ENCODE measurements around the gene PTPRN2.

The PTPRN2 gene

DNA sequence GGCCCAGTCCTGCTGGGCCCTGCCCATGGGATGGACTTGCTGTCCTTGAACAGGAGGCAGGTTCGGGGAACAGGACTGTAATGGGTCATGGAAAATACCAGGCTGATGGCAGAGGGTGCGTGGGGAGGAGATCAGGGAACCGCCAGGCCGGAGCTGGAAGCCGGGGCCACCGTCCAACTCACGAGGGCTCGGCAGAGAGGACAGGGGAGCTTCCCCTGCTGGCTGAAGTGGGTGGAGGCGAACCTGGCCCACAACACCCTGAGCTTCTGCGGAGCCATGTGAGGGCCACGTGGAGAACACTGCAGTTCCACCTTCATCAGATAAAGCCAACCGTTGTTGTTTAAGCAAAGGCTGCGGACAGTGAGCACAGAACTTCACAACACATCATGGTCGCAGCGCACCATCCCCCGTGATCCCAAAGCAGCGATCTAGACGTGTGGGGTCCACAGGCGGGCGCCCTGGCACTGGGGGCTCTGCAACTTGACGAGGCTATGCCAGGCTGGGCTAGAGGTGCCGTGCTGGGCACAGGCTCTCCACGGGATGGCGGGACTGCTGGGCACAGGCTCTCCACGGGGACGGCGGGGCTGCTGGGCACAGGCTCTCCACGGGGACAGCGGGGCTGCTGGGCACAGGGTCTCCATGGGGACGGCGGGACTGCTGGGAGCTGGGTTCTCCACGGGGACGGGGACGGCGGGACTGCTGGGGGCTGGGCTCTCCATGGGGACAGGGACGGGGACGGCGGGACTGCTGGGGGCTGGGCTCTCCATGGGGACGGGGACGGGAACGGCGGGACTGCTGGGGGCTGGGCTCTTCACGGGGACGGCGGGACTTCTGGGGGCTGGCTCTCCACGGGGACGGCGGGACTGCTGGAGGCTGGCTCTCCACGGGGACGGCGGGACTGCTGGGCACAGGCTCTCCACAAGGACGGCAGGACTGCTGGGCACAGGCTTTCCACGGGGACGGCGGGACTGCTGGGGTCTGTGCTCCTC, 777.5 kb downstream of the PTPRN2 start:
- DNase-seq (ENCODE audit: low spot score), result no peak

DNA sequence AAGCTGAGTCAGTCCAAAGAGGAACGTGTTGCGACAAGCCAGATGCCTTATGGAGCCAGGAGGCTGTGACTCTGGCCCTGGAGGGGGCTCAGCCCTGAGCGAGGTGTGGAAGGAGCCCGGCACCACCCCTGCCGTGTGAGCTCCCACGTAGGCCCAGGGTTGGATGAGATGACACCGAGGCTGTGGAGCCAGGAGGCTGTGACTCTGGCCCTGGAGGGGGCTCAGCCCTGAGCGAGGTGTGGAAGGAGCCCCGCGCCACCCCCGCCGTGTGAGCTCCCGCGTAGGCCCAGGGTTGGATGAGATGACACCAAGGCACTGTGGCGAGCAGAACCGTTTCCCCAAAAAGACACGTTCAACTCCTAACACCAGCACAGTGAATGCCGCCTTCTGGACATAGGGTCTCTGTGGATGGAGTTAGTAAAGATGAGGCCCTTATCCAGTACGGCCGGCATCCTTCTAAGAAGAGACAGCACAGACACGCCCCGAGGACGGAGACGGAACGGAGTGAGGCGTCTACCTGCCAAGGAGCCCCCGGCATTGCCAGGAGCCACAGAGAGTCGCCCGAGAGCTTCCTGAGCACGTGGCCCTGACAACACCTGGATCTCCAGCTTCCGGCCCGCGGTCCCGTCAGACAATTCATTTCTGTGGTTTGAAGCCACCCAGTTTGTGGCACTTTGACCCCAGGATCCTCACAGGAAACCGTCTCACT, 778.3 kb downstream of the PTPRN2 start:
- DNase-seq (ENCODE audit: low spot score), result no peak

DNA sequence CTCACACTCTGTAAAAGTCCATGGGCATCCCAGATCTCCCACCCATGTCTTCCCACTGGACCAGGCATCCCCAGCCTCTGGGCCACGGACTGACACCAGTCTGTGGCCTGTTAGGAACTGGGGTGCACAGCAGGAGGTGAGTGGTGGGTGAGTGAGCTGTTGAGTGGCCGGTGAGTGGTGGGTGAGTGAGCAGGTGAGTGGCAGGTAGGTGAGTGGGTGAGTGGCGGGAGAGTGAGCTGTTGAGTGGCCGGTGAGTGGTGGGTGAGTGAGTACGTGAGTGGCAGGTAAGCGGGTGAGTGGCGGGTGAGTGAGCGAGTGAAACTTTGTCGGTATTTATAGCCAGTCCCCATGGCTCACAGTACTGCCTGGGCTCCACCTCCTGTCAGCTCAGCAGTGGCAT, 779.6 kb downstream of the PTPRN2 start:
- DNase-seq (ENCODE audit: low spot score), result no peak

DNA sequence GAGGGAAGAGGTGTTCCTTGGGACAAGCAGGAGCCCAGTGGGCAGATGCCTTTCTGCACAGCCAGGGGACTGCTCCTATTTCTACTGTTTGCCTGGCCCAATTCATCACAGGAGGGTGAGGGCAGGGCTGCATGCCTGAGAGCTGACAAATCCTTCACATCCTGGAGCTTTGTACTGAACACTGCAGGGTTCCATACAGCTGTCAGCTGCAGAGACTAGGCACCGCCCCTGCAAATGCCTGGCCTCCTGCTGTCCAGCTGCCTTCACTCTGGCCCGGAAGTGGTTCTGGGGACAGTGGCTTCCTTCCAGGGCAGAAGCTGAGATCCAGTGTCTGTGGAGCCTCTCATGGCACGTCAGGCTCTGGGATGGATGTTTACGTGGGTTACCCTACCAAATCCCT, 780.1 kb downstream of the PTPRN2 start:
- DNase-seq (ENCODE audit: low spot score), result no peak

DNA sequence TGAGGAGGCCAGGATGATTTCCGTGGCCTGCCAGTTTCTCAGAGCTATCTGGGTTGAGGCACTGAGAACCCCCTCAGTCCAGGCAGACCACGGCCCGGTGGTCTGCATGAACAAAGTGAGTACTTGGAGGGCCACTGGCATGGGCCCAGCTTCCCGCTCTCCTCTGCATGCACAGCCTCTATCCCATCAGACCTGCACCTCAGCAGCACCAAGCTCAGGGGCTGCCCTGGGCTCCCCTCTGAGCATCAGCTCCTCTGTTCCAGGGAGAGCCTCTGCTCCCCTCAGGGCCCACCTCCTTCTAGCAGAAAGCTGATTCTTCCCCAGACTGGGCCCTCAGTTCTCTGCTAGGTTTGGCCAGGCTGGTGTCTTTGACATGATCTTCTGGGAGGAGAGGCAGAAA, 780.9 kb downstream of the PTPRN2 start:
- DNase-seq (ENCODE audit: low spot score), result no peak

DNA sequence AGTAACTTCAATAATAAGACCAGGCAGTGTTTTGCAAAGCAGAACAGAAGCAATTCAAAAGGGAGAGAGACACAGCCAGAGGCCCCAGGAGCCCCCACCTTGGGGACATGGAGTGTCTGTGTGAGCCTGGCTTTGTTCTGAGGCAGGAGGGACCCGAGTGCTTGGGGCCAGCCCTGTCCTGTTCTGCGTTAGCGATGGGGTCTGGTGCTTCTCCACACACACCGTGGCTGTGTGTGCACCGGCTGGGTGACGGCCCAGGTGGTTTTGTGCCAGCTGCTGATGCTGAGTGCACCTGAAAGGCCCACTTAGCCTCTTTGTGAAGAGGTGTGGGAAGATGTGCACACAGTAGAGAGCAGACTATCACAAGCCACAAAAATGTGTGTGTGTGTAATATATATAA, 781.9 kb downstream of the PTPRN2 start:
- DNase-seq (ENCODE audit: low spot score), result no peak

DNA sequence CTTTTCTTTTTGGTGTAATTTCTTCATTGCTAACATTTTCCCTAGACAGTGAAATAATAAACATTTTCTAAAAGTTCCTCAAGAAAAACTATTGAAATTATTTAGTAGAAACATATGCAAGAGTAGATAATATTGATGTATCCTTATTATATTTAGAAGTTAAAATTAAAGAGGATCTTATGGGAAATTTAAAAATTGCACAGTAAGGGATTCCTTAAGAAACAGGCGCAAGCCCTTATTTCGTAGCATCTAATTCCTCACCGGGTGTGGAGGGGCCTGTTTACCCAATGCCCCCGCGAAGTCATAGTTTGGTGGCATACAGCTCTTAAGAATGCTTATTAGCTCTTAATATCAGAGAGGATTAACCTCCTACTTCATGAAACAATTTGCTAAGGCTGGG, 783.7 kb downstream of the PTPRN2 start:
- DNase-seq (ENCODE audit: low spot score), result no peak

DNA sequence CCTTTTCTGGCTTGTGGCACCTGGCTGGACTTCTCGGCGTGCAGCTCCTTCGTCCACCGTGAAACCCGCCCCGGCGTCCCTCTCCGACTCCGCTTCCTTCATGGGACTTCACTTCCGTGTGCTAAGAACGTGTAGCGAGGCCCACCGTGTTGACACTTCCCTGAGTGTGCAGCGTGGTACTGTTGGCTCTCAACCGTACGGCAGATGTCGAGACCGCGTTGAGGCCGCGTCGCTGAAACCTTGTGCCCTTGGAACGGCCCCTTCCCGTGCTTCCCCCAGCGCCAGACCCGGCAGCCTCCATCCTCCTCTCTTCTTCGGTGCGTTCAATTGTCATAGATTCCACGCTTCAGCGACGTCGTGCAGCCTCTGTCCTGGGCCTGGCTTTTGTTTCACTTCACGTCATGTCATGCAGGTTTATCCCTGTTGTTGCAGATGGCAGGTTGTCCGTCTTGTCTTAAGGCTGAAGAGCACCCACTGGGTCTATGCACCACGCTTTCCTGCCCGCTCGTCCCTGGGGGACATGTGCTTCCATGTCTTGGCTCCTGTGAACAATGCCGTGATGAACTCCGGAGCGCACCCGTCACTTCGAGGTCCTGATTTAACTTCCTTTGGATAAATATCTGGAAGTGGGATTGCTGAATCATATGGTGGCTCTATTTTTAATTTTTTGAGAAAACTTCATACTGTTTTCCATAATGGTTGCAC, 785.5 kb downstream of the PTPRN2 start:
- no peak for DNase-seq (ENCODE audit: low spot score)

DNA sequence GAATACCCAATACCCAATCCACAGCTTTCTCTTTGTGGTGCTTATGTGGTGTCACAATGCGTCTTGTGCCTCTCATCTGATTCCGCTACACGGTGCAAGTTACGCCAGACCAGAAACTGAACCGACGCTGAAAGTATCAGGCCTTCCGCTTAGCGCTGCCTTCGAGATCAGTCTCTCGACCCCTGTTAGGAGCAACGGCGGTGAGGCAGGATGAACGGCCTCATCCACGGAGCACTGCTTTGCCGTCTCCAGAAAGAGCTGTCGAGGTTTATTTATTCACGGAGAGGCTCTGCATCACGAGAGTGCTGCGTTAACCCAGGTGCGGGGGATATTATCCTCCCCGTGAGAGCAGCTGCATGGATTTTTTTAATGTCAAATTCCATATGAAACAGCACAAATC, 786.5 kb downstream of the PTPRN2 start:
- DNase-seq (ENCODE audit: low spot score), result no peak

DNA sequence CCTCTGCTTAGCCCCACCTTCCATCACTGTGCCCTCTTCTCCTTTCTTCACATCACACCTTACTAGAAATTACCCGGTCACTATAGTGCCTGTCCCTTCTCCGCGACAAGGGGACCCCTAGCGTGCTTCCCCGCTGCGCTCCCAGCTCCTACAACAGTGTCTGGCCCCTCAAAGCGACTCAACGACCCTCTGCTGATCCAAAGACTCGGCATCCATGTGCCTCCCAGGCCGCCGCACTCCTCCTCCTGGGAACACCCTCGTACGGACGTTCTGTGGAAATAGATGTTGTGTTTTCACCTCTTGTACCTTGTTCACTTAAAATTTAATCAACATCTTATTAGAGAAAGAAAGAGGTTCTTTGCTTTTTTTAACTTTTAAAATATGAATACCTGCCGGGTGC, 787.3 kb downstream of the PTPRN2 start:
- no peak for DNase-seq (ENCODE audit: low spot score)

DNA sequence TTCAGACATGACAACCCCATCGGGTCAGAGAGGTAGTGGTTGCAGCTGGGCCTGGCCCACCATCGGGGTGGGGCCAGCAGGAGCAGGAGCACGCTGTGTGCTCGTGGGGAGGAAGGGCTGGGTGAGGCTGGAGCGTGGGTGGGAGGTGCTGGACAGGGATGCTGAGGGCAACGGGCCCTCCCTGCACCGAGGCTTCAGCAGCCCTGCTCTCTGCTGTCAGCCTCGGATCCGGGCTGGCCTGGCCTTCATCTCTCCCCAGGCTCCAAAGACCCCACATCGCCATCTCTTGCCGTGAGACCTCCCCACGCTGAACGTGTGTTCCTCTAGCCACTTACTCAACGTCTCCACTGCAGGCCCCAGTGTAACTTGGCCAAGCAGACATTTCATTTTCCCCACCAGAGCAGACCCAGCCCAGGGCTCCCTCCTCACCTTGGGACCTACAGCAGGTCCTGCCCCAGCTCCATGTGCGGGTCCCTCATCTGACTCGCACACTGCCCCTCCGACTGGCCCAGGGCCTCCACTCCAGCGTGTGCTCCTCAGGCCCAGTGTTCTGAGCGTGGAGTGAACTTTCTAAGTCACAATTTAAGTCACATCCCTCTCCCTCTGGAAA, 788.4 kb downstream of the PTPRN2 start:
- DNase-seq (ENCODE audit: low spot score), result no peak

DNA sequence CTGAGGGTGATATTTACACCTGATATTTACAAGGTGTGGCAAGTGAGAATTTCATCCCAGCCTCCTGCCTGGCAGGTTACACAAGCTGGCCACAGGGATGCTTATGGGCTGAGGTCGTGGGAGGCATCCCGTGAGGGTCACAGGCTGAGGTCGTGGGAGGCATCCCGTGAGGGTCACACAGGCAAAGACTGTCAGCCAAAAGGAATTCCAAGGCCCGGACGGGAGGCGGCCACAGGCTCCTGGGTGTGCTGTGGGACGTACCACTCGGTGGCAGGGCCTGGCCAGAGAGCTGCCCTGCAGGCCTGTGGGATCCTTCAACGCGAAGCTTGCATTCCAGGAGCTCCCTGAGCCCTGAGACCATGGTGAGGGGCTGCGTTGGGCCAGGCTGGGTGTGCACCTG, 790.3 kb downstream of the PTPRN2 start:
- no peak for DNase-seq (ENCODE audit: low spot score)

DNA sequence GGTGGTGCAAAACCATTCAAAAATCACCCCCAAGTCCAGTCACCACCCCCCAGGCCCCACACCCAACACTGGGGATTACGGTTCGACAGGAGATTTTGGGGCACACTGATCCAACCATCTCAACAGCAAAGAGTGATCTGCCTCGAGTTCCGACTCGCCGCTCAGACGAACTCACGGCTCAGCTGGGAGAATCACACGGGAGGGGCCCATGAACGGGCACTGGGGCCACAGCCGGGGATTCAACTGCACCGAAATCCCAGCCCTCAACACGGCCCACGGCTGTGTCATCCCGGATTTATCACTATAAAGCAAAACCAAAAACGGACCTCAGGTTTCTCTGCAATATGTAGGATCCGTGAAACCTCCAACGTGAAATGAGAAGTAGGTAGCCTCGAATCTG, 790.8 kb downstream of the PTPRN2 start:
- DNase-seq (ENCODE audit: low spot score), result no peak

DNA sequence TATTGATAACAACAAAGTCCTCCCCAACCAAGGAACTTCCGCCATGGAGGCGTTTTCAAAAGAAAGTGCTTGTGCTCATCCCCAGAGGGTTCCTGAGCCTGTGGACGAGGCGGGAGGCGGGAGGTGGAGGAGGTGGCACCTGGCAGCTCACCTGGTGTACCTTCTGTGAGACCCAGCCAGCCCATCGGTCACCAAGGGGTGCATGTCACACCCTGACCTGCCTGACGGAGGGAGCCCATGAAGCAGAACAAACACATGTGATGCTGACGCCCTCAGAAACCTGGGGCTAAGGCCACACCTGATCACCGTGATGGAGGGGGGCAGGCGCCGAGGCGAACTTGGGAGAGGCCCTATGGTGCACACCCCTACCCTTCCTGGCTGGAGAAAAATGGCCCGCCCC, 792.0 kb downstream of the PTPRN2 start:
- DNase-seq (ENCODE audit: low spot score), result no peak

DNA sequence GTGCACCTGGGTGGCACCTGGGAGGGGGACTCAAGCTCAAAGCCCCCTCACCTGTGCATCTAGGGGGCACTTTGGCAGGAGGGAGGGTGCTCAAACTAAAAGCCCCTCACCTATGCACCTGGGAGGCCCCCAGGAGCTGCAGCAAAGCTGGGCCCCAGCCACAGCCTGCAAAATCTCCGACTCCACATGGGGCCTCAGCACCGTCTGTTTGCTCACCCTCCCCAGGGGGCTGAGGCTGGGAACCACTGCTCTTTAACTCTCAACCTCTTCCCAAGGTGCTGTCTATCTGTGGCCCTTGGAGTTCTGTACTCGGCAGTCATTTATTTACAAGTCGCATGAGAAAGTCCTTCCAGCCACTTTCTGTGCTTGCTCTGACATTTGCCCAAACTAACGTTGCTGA, 792.4 kb downstream of the PTPRN2 start:
- no peak for DNase-seq (ENCODE audit: low spot score)

DNA sequence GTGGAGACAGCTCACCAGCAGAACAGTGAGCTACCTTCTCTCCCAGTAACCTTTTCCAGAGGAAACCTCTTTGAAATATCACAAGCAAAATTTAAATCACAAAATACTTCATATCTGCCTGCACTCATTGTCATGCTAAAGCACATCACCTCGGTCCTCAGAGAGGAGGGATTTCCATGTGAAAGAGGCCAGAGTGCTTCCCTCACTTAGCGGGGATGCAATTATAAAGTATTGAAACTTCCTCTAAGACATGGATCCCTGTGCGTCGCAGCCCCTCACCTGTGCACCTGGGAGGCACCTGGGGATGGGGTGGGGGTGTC, 792.9 kb downstream of the PTPRN2 start:
- DNase-seq (ENCODE audit: low spot score), result no peak

DNA sequence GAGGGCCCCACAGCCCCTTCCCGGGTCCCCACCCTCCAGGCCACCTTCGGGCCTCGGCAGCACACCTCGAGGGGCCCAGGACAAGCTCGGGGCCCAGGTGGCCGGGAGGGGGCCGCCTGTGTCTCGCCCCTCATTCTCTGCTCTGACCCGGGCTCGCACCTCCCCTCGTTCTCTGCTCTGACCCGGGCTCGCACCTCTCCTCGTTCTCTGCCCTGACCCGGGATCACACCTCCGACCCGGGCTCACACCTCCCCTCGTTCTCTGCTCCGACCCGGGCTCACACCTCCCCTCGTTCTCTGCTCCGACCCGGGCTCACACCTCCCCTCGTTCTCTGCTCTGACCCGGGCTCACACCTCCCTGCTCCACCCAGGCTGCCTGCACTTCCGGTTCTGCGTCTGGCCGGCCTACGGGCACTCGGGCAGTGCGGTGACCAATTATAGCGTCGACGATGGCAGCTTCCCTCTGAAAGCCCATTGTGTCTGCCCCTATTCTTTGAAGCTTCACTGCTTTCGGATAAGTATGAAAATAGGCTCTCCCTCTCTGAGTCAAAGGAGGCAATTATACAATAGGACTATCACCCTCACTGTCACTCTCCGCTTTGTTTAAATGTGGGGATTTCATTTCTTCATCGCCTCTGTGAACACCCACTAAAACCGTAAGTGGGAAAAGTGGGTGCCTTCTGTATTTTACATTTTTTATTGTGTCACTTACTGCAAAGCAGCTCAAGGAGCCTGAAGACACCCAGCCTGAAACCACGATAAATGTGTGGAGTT, 793.5 kb downstream of the PTPRN2 start:
- no peak for DNase-seq (ENCODE audit: low spot score)

DNA sequence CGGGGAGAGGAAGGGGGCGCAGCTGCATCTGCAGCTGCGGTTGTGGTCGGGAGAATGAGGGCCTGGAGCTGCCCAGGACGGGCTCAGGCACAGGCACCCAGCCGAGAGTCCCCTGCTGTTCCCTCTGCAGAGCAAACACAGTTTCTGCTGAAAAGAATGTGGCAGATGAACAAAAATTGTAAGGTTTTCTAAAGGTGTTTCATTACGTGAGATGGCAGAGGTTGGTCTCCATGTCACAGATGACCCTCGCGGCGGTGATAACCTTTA, 794.6 kb downstream of the PTPRN2 start:
- DNase-seq (ENCODE audit: low spot score), result no peak

DNA sequence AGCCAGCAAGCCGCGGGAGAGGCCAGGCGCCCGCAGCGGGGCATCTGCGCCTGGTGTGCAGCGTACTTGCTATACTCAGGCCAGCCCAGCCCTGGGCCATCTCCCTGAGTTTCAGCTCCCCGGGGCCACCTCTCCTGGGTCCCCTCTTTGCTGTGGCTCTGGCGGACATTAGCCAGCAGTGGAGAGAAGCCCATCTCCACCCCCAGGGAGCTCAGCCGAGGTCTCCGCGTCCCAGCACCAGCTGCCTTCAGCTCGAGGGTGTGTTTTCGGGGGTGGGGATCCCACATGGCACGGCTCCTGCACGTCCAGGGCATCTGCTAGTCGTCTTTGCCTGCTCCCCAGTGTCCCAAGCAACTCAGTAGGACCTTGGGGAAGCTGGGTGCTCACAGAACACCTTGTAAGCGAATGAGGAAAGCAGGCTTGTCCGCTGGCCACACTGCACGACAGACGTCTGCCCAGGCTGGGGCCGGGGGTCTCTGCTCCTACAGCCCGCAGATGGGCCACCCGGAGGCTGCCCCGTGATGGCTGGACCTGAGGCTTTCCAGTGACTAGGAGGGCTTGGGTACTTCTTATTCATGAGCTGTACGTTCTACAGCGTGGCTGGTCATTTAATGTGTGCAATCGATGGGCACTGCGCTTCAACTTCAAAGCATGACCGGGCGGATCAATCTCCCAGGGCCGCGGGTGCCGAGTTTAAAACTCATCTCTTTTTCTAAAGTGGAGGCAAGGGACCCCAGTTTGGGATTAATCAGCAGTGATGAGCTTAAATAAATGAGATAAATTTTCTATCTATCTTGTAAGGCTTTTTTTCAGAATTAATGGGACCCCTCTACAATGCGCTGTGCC, 795.2 kb downstream of the PTPRN2 start:
- DNase-seq (ENCODE audit: low spot score), result no peak

DNA sequence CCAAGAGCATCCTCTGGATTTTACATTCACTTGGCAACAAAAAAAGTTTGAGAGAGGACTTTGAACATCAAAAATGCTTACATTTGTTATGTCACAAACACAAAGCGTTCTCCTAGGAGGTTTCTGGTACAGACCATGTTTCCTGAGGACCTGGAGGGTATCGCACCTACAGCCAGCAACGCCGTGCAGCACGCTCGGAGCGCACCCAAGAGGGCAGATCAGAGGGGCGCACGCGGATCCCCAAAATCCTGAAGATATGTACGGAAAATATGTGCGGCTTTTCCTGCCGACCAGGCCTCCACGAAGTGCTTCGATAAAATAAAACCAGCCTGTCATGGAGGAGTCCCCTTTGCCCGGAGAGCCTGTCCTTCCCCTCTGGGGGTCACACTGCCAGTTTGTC, 796.0 kb downstream of the PTPRN2 start:
- no peak for DNase-seq (ENCODE audit: low spot score)

DNA sequence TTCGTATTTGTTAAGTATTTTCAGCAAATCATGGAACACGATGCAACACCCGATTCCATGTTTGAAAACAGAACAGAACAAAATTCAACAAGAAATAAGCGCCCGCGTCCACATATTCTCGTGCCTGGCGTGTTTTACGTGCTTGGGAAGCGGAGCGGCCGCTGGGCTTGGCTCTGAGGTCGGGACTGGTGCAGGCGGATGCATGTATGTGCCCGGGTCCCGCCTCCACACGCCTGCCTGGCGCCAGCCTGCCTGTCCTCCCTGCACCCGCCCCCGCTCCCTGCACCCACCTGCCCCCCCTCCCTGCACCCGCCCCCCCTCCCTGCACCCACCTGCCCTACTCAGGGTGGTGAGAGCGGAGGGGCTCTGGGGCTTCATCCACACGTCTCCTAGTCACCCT, 796.4 kb downstream of the PTPRN2 start:
- DNase-seq (ENCODE audit: low spot score), result no peak
